ENCODE results near the gene CEACAM21.

DNA sequence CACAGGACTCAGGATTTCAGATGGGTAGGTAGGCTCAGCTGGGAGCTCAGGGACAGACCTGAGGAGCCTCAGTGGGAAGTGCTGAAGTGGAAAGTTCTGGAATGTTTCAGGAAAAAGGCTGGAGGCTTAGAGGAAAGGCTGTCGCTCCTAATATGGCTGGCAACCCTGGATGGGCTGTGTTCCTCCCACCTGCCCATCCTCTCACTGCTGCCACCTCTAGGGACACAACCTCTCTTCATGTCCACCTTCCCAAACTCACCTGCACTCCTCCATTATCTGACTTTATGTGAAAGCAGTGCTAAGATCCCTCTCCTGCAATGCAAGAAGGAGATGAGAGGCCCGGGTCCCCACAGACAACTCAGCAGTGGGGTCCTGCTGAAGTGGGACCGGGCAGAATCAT, 5.8 kb upstream of the CEACAM21 start:
- TF ChIP-seq, protein P1, sequence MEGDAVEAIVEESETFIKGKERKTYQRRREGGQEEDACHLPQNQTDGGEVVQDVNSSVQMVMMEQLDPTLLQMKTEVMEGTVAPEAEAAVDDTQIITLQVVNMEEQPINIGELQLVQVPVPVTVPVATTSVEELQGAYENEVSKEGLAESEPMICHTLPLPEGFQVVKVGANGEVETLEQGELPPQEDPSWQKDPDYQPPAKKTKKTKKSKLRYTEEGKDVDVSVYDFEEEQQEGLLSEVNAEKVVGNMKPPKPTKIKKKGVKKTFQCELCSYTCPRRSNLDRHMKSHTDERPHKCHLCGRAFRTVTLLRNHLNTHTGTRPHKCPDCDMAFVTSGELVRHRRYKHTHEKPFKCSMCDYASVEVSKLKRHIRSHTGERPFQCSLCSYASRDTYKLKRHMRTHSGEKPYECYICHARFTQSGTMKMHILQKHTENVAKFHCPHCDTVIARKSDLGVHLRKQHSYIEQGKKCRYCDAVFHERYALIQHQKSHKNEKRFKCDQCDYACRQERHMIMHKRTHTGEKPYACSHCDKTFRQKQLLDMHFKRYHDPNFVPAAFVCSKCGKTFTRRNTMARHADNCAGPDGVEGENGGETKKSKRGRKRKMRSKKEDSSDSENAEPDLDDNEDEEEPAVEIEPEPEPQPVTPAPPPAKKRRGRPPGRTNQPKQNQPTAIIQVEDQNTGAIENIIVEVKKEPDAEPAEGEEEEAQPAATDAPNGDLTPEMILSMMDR (conservative IDR thresholded peaks at IDR 0.05), result no peak
- TF ChIP-seq ZFX (IDR thresholded peaks at IDR 0.05), result no peak
